Measurements from ENCODE around the gene CTNND2.

CTNND2 gene

DNA sequence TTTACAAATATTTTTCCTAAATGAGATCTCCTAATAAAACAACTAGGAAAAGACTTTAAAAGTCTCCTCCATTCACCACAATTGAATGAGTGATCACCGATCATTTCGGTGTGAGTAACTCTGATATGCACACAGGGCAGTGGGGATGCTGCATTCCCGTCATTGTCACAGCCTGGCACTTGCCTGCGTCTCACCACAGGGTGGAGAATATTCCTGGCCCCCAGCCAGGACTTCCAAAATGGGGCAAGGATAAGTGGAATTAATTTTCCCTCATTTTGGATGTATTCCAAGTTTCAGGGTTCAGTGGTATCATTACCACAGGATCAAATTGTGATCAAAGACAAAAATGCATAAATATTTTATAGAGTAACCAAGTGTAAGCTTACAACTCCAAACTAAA lies 107.1 kb downstream of the CTNND2 start:
- H3K9me3 ChIP-seq (ENCODE audit: control insufficient read depth in 1 of 2, low read length in 2 of 2): no peaks in the 10 kb centered on the region
- H3K27ac ChIP-seq (ENCODE audit: low read depth, low read length): no peak overlapping the region
- H3K9ac ChIP-seq (ENCODE audit: low read depth in 1 of 2, low read length in 2 of 2): no peak overlapping the region
- H3K4me1 ChIP-seq (ENCODE audit: control insufficient read depth in 1 of 2, insufficient read depth in 2 of 2, low read length in 2 of 2): no peaks in the 10 kb centered on the region
- H3K27me3 ChIP-seq (ENCODE audit: control insufficient read depth in 1 of 2, insufficient read depth in 2 of 2, low read length in 2 of 2): no peaks in the 10 kb centered on the region
- no peaks in the 10 kb centered on the region for H3K36me3 ChIP-seq (ENCODE audit: control insufficient read depth in 1 of 2, insufficient read depth in 2 of 2, low read length in 2 of 2)
- H3K4me3 ChIP-seq (ENCODE audit: low read depth in 1 of 2, low read length in 2 of 2): no peak overlapping the region

DNA sequence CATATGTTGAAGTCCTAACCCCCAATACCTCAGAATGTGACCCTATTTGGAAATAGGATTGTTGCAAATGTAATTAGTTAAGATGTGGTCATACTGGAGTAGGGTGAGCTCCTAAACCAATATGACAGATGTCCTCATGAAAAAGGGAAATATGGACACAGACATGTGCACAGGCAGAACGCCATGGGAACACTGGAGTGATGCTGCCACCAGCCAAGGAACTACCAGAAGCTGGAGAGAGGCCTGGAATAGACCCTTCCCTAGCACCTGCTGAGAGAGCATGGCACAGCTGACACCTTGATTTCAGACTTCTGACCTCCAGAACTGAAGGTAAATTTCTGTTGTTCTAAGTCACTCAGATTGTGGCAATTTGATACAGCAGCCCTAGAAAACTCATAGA lies 110.8 kb downstream of the CTNND2 start:
- H3K27me3 ChIP-seq (ENCODE audit: control insufficient read depth in 1 of 2, insufficient read depth in 2 of 2, low read length in 2 of 2): no peaks in the 10 kb centered on the region
- H3K4me3 ChIP-seq (ENCODE audit: low read depth in 1 of 2, low read length in 2 of 2): no peak overlapping the region
- no peak overlapping the region for H3K9ac ChIP-seq (ENCODE audit: low read depth in 1 of 2, low read length in 2 of 2)
- no peaks in the 10 kb centered on the region for H3K4me1 ChIP-seq (ENCODE audit: control insufficient read depth in 1 of 2, insufficient read depth in 2 of 2, low read length in 2 of 2)
- H3K36me3 ChIP-seq (ENCODE audit: control insufficient read depth in 1 of 2, insufficient read depth in 2 of 2, low read length in 2 of 2): no peaks in the 10 kb centered on the region
- no peaks in the 10 kb centered on the region for H3K9me3 ChIP-seq (ENCODE audit: control insufficient read depth in 1 of 2, low read length in 2 of 2)
- H3K27ac ChIP-seq (ENCODE audit: low read depth, low read length): no peak overlapping the region

DNA sequence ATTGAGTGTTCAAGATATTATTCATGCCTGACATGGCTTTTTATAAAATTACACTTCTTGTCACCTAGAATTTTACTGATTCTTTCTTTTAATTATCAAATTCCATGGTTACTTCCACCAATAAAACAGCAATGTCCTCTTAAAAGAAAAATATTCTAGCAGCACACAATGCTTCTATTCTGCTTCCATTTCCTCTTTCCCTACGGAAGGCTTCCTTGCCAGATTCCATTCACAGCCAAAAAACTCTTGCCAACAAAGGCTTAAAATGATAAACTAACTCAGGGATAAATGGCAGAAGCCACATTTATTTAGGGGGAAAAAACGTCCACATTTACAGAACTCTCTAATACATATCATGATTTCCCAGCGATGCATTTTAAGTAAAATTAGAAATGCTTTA lies 111.6 kb downstream of the CTNND2 start:
- Histone ChIP-seq H3K27me3 (ENCODE audit: control insufficient read depth in 1 of 2, insufficient read depth in 2 of 2, low read length in 2 of 2) (no peaks in the 10 kb centered on the region), H3K4me3 (ENCODE audit: low read depth in 1 of 2, low read length in 2 of 2) (no peak overlapping the region), H3K4me1 (ENCODE audit: control insufficient read depth in 1 of 2, insufficient read depth in 2 of 2, low read length in 2 of 2) (no peaks in the 10 kb centered on the region), H3K36me3 (ENCODE audit: control insufficient read depth in 1 of 2, insufficient read depth in 2 of 2, low read length in 2 of 2) (no peaks in the 10 kb centered on the region), H3K9ac (ENCODE audit: low read depth in 1 of 2, low read length in 2 of 2) (no peak overlapping the region), H3K9me3 (ENCODE audit: control insufficient read depth in 1 of 2, low read length in 2 of 2) (no peaks in the 10 kb centered on the region), H3K27ac (ENCODE audit: low read depth, low read length) (no peak overlapping the region)

DNA sequence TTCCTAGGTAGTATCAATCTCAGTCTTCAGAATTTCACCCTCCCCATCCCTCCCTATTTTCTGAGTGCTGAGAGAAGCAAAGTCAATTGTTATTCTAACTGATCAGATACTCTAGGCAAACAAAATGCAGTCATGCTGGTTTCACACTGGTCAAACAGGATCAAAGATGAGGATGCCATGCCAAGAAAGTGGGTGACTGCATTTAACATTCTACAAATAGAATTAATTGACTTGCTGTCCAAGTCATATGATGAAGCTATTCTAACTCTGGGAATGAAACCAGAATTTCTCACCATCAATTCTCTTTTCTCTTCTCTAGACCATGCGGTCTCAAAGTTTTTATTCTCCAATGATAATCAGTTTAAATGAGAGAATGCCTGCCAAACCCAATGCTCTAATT lies 112.5 kb downstream of the CTNND2 start:
- H3K4me1 ChIP-seq (ENCODE audit: control insufficient read depth in 1 of 2, insufficient read depth in 2 of 2, low read length in 2 of 2): no peaks in the 10 kb centered on the region
- no peaks in the 10 kb centered on the region for H3K9me3 ChIP-seq (ENCODE audit: control insufficient read depth in 1 of 2, low read length in 2 of 2)
- no peak overlapping the region for H3K9ac ChIP-seq (ENCODE audit: low read depth in 1 of 2, low read length in 2 of 2)
- H3K27me3 ChIP-seq (ENCODE audit: control insufficient read depth in 1 of 2, insufficient read depth in 2 of 2, low read length in 2 of 2): no peaks in the 10 kb centered on the region
- no peaks in the 10 kb centered on the region for H3K36me3 ChIP-seq (ENCODE audit: control insufficient read depth in 1 of 2, insufficient read depth in 2 of 2, low read length in 2 of 2)
- no peak overlapping the region for H3K27ac ChIP-seq (ENCODE audit: low read depth, low read length)
- no peak overlapping the region for H3K4me3 ChIP-seq (ENCODE audit: low read depth in 1 of 2, low read length in 2 of 2)

DNA sequence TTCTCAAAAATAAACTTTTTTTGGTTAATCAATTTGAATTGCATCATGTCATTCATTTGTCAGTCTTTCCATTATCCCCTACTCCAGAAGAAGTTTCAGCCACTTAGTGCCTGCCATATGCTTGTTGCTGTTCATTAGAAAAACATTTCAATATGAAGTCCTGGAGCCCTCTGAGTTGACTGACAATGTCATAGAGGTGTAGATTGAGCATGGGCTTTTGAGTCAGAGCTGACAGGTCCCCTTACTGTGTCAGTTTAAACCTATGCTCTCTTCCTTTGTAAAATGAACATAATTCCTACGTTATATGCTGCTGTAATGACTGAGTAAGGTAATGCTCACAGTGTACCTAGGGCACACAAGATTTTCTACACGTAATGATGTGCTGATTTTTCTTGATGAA lies 114.0 kb downstream of the CTNND2 start:
- Histone ChIP-seq H3K9me3 (ENCODE audit: control insufficient read depth in 1 of 2, low read length in 2 of 2) (no peaks in the 10 kb centered on the region), H3K27me3 (ENCODE audit: control insufficient read depth in 1 of 2, insufficient read depth in 2 of 2, low read length in 2 of 2) (no peaks in the 10 kb centered on the region), H3K4me3 (ENCODE audit: low read depth in 1 of 2, low read length in 2 of 2) (no peak overlapping the region), H3K27ac (ENCODE audit: low read depth, low read length) (no peak overlapping the region), H3K9ac (ENCODE audit: low read depth in 1 of 2, low read length in 2 of 2) (no peak overlapping the region), H3K36me3 (ENCODE audit: control insufficient read depth in 1 of 2, insufficient read depth in 2 of 2, low read length in 2 of 2) (no peaks in the 10 kb centered on the region), H3K4me1 (ENCODE audit: control insufficient read depth in 1 of 2, insufficient read depth in 2 of 2, low read length in 2 of 2) (no peaks in the 10 kb centered on the region)

DNA sequence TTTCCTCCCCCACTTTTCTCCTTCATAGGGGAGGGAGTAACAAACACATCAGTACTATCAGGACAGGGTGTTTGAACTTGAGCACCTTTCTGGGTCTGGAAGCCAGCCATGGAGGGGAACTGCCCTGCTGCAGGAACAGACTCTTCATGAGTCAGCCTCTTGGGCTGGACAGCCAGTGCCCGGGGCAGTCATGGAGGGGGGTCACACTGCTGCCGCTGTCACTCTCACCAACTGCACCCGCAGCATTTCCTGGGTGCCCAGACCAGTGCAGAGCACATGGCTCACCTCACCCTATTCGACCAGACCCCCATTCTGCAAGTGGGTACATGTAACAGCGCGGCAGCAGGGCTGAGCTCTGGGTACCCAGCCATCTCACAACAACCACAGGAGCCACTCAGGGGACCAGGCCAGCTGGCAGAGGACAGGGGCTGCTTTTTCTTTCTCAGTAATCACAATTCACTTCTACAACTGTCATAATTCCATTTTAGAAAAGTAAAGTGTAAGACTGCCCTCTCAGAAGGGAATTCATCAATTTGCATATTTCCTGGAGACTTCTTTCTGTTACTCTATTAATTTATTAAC lies 118.4 kb downstream of the CTNND2 start:
- no peaks in the 10 kb centered on the region for H3K36me3 ChIP-seq (ENCODE audit: control insufficient read depth in 1 of 2, insufficient read depth in 2 of 2, low read length in 2 of 2)
- H3K9me3 ChIP-seq (ENCODE audit: control insufficient read depth in 1 of 2, low read length in 2 of 2): no peaks in the 10 kb centered on the region
- no peak overlapping the region for H3K27ac ChIP-seq (ENCODE audit: low read depth, low read length)
- no peaks in the 10 kb centered on the region for H3K27me3 ChIP-seq (ENCODE audit: control insufficient read depth in 1 of 2, insufficient read depth in 2 of 2, low read length in 2 of 2)
- no peaks in the 10 kb centered on the region for H3K4me1 ChIP-seq (ENCODE audit: control insufficient read depth in 1 of 2, insufficient read depth in 2 of 2, low read length in 2 of 2)
- no peak overlapping the region for H3K4me3 ChIP-seq (ENCODE audit: low read depth in 1 of 2, low read length in 2 of 2)
- H3K9ac ChIP-seq (ENCODE audit: low read depth in 1 of 2, low read length in 2 of 2): no peak overlapping the region

DNA sequence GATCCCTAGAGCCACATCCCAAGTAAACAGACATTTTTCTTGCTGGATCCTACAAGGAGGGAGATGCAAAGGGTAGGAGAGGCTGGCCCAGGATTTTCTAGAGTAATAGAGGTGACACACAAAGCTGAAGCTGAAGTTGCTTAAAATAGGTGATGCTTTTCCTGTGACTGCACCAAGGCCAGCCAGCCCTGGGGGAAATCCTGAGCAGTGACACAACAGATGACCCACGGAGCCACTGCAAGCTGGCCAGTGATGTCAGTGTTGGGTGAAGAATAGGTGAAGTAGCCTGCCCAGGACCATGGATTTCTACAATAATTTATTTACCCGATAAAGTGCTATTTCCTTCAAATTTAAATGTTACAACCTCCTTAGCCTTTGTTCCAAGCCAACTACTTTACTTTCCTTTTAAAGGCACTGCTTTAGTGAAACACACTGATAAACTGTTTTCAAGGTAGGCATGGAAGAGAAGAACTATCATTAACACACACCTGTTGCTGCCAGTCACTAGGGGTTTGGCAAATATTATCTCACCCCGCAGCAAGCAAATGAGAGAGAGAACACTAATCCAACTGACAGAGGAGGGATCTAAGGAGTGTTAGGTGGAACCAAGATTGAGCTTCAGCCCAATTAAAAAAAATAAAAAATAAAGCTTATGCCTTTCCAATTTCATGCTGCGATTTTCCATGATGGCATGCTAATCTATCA lies 123.5 kb downstream of the CTNND2 start:
- no peaks in the 10 kb centered on the region for H3K9me3 ChIP-seq (ENCODE audit: control insufficient read depth in 1 of 2, low read length in 2 of 2)
- H3K4me3 ChIP-seq (ENCODE audit: low read depth in 1 of 2, low read length in 2 of 2): no peak overlapping the region
- no peaks in the 10 kb centered on the region for H3K4me1 ChIP-seq (ENCODE audit: control insufficient read depth in 1 of 2, insufficient read depth in 2 of 2, low read length in 2 of 2)
- H3K9ac ChIP-seq (ENCODE audit: low read depth in 1 of 2, low read length in 2 of 2): no peak overlapping the region
- no peak overlapping the region for H3K27ac ChIP-seq (ENCODE audit: low read depth, low read length)
- no peaks in the 10 kb centered on the region for H3K36me3 ChIP-seq (ENCODE audit: control insufficient read depth in 1 of 2, insufficient read depth in 2 of 2, low read length in 2 of 2)
- no peaks in the 10 kb centered on the region for H3K27me3 ChIP-seq (ENCODE audit: control insufficient read depth in 1 of 2, insufficient read depth in 2 of 2, low read length in 2 of 2)

DNA sequence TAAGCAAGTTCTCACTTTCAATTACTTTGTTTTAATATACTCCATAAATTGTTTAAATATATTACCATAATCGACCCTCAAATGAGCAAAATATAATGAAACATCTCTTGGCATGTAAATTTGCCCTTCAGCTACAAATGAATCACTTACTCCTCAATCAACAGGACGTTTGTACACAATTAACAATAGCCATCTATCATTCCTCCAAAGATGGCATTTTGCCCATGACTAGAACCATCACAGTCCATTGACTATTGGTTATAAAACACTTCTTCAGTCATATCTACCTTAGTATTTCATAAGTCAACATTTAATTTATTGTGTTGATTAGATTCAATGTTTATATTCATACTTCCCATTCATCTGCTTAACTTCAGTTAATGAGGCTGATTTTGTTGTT lies 127.2 kb downstream of the CTNND2 start:
- Histone ChIP-seq H3K27me3 (ENCODE audit: control insufficient read depth in 1 of 2, insufficient read depth in 2 of 2, low read length in 2 of 2) (no peaks in the 10 kb centered on the region), H3K36me3 (ENCODE audit: control insufficient read depth in 1 of 2, insufficient read depth in 2 of 2, low read length in 2 of 2) (no peaks in the 10 kb centered on the region), H3K4me1 (ENCODE audit: control insufficient read depth in 1 of 2, insufficient read depth in 2 of 2, low read length in 2 of 2) (no peaks in the 10 kb centered on the region), H3K9ac (ENCODE audit: low read depth in 1 of 2, low read length in 2 of 2) (no peak overlapping the region), H3K9me3 (ENCODE audit: control insufficient read depth in 1 of 2, low read length in 2 of 2) (no peaks in the 10 kb centered on the region), H3K4me3 (ENCODE audit: low read depth in 1 of 2, low read length in 2 of 2) (no peak overlapping the region), H3K27ac (ENCODE audit: low read depth, low read length) (no peak overlapping the region)

DNA sequence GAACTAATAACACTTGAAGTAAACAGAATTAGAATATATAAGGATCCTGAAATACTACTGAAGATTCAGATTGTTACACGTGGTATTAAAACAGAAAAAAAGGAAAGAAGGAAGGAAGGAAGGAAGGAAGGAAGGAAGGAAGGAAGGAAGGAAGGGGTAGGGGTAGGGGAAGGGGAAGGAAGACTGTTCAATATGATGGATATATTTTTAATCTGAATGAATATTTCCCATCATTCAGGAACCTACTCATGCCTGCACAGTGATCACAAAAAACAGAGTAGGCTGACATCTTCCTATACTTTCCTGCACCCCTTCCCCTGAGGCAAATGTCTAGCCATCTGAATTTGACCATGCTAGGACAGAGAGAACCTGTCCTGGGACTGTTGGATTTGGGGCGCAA lies 133.9 kb downstream of the CTNND2 start:
- Histone ChIP-seq H3K4me1 (ENCODE audit: control insufficient read depth in 1 of 2, insufficient read depth in 2 of 2, low read length in 2 of 2) (no peaks in the 10 kb centered on the region), H3K4me3 (ENCODE audit: low read depth in 1 of 2, low read length in 2 of 2) (no peak overlapping the region), H3K9ac (ENCODE audit: low read depth in 1 of 2, low read length in 2 of 2) (no peak overlapping the region), H3K36me3 (ENCODE audit: control insufficient read depth in 1 of 2, insufficient read depth in 2 of 2, low read length in 2 of 2) (no peaks in the 10 kb centered on the region), H3K27me3 (ENCODE audit: control insufficient read depth in 1 of 2, insufficient read depth in 2 of 2, low read length in 2 of 2) (no peaks in the 10 kb centered on the region), H3K27ac (ENCODE audit: low read depth, low read length) (no peak overlapping the region), H3K9me3 (ENCODE audit: control insufficient read depth in 1 of 2, low read length in 2 of 2) (peaks cover 0 to 4% of the 10 kb centered on the region in 2 donors)

DNA sequence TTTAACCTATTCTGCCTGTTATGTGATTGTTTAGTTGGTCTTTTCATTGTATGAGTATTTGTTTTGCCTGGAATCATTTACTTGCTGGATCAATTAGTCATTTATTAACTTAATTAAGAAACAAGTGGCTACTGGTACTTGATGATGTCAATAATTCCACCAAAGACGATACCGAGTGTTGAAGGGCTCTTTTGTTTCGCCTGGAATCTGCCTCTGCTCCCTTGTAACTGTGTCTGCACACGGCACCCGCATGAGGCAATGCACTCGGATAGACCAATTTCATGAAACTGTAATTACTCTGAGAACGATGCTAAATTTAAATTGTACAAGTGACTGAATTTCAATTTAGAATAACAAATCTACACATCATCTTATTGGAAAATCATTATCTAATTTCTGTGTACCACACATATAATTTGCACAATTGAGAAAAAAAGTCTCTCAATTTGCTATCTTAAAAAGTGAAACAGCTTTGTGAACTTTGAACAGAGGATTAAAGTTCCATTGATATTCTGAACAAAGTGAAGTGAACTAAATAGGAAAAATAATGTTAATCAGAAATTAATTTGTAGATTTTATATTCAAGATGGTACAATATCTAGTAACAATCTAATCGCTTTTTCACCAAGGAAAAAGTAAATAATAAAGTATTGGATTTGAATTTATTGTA lies 143.2 kb downstream of the CTNND2 start:
- Histone ChIP-seq H3K4me3 (ENCODE audit: low read depth in 1 of 2, low read length in 2 of 2) (no peak overlapping the region), H3K27me3 (ENCODE audit: control insufficient read depth in 1 of 2, insufficient read depth in 2 of 2, low read length in 2 of 2) (no peaks in the 10 kb centered on the region), H3K9me3 (ENCODE audit: control insufficient read depth in 1 of 2, low read length in 2 of 2) (peaks cover 5% of the 10 kb centered on the region in 2 donors), H3K9ac (ENCODE audit: low read depth in 1 of 2, low read length in 2 of 2) (no peak overlapping the region), H3K36me3 (ENCODE audit: control insufficient read depth in 1 of 2, insufficient read depth in 2 of 2, low read length in 2 of 2) (no peaks in the 10 kb centered on the region), H3K27ac (ENCODE audit: low read depth, low read length) (no peak overlapping the region), H3K4me1 (ENCODE audit: control insufficient read depth in 1 of 2, insufficient read depth in 2 of 2, low read length in 2 of 2) (no peaks in the 10 kb centered on the region)

Measured in duodenal mucosa (tissue), 2 donors.